ENCODE measurements around the gene FAM3A.

FAM3A gene

DNA sequence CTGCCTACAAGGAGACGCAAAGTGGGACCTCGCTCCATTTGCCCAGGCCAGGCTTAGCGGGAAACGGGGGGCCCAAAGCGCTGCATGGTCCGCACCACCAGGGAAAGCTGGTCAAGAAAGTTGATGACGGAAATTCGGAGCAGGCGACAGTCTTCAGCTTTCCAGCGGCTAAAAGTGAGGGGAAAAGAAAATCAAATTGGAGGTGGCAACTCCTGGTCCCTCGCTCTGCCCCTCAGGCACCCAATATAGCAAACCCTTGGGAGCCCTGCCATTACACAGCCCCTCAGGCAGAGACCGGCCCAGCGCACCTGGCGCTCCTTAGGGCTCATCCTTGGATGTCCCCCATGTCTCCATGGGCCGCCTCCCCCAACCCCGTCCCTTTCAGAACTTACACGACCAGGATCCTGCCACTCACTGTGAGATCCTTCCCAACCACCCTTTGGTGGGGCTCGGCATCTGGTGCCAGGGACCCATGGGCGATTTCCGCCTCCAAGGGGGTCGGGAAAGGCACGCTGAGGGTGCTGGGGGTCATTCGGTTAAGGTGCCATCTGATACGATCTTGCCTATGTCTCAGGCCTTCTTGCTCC lies 38.0 kb downstream of the FAM3A start:
- no peak for DNase-seq

DNA sequence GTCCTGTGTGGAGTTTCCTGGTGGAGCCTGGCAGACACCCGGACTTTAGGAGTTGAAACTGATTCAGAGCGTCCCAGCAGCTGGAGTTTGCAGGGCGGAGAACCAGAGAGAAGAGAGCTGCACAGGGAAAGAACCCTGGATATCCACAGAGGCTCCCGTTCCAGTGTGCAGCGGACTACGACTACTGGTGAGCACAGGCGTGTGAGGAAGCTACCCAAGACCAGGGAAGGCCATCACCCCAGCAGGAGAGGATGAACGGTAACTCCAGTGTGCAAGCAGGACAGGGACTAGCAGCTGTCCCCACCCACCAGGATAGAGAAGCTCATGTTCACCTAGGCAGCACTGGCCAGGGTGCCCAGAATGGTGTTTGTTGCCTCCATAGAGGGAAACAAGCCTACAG lies 39.2 kb downstream of the FAM3A start:
- DNase-seq, result no peak

DNA sequence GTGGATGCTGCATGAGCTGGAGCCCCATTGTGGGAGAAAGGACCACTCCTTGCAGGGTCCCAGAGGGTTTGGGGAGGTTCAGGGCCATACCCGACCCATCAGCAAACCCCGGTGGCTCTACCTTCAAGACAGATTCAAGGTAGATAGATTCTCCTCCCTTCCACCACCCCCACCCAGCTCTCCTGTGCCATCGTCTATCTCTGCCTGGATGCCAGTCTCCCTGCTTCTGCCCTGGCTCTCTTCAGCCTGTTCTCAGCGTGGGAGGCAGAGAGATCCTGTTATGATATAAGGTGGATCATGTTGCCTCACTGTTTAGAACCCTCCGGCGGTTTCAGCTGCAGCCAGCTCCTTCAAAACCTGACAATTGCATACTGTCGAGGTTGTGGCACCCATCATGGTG lies 42.3 kb downstream of the FAM3A start:
- DNase-seq, result no peak

DNA sequence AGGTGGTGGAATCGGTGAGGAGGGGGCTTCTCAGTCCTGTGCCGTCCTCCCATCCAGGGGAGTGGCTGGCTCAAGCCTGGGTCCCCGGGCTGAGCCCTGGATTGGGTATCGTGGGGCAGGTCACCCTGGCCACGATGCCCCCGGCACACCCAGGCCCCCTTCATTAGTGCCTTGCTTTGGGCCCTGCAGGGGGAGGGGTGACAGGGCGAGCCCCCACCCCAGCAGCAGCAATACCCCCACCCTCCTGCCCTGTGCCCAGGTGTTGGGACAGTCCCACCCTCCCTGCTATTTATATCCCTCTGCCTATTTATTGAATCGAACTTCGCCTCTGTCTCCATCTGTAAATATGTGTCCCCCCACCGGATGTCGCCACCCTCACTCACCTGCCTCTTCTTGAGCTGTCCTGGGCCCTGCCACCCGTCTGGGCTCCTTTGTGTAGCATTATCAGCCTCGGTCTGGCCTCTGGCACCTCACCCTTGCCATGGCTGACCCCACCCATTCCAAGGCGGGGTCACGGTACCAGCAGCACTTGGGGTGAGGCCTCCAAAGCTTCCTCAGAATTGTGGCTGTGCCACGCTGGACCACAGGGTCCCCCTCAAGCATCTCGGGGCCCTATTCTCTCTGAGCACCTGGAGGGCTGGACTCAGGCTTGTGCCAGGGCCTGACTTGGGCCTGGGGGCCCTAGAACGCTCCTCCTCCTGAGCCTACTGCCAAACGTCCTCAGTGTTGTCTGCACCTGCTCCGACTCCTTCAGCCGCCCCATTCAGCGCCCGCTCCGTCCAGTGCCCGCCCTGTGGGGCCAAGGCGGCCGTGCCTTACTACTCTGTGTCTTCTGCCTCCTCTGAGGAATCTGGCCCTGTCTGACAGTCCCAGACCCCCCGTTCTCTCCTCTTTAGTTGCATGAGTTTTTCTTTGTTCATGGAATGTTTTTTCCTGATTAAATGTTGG lies 43.1 kb downstream of the FAM3A start:
- no peak for DNase-seq

DNA sequence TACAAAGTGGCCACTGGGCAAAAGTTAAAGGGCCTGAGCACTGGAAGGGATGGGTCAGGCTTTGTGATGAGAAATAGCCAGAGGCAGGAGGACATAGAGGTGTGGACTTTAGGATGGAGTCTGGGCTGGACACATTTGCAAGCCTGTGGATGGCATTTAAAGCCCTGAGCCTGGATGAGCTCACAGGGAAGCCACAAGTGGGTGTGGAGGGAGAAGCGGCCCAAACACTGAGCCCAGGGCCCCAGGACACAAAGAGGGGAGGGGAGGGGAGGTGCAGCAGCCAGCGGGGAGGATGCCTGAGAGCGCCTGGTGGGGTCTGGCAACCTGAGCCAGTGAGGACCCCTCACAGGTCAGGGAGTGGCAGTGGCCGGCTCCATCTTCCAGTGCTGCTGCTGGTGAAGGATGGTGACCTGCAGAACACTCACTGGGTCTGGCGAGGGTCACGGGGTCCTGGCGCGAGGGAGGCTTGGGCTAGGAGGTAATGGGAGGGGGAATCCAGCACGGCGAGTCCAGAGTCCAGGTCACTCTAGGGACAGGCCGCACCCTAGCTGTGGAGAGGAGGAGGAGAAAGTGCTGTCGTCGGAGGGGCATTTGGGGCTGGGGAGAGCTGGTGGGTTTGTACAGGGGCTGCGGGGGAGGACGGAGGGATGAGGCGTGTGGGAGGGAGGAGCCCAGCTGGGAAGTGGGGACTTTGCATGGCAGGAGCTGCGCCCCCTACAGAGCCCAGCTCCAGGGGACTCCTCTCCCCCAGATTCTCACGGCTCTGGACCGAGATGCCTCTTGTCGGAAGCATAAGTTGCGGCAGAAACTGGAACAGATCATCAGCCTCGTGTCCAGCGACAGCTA lies 44.0 kb downstream of the FAM3A start:
- DNase-seq, result no peak

DNA sequence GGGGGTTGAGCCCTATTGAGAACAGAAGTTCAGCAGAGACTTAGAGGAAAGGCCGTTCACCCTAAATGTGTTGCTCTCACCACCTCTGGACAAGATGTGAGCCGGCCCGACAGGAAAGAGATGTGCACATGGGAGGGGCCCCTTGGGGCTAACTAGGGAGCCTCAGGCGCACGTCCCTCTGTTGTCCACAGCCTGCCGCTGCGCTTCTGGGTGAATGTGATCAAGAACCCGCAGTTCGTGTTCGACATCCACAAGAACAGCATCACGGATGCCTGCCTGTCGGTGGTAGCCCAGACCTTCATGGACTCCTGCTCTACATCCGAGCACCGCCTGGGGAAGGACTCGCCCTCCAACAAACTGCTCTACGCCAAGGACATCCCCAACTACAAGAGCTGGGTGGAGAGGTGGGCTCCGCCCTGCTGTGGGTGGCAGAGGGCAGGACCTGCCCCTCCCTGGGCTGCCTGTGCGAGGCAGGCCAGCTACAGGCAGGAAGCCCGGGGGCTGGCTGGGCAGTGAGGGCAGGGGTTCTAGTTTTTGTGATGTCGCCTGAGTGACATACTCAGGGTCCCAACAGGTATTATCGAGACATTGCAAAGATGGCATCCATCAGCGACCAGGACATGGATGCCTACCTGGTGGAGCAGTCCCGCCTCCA lies 45.0 kb downstream of the FAM3A start:
- DNase-seq, result no peak

DNA sequence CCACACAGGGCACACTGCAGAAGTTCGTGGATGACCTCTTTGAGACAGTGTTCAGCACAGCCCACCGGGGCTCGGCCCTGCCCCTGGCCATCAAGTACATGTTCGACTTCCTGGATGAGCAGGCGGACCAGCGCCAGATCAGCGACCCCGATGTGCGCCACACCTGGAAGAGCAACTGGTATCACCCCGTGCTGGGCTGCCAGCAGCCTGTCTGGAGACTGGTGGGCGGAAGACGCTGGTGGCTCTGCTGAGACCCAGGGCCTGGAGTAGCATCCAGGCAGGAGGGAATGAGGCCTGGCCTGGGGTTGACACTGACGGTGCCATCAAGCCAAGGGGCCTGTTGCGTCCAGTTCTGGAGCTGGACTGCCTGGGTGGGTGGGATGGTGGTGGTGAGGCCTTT lies 45.6 kb downstream of the FAM3A start:
- DNase-seq, result no peak

DNA sequence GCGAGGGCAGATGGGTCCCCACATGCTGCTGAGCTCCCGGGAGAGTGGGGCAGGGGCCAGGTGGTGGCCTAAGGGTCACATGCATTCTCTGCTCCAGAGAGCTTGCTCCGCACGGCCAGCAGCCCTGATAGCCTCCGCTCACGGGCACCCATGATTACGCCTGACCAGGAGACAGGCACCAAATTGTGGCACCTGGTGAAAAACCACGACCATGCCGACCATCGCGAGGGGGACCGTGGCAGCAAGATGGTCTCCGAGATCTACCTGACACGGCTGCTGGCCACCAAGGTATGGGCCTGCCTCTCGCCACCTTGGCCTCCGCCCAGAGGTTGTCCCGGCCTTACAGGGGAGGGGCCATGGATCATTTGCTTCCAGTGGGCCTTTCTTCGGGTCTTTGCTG lies 46.2 kb downstream of the FAM3A start:
- DNase-seq, result no peak

DNA sequence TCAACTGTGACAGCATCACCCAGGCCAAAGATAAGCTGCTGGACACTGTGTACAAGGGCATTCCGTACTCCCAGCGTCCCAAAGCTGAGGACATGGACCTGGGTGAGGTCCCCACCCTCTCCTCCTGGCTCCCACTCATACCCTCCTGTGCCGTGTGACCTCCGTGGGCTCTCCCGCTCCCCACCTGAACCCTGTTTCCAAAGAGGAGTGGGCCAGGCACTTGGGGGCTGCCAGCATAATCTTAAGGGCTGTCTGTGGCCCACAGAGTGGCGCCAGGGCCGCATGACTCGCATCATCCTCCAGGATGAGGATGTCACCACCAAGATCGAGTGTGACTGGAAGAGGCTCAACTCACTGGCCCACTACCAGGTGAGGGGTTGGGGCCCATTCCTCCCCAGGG lies 46.9 kb downstream of the FAM3A start:
- no peak for DNase-seq

DNA sequence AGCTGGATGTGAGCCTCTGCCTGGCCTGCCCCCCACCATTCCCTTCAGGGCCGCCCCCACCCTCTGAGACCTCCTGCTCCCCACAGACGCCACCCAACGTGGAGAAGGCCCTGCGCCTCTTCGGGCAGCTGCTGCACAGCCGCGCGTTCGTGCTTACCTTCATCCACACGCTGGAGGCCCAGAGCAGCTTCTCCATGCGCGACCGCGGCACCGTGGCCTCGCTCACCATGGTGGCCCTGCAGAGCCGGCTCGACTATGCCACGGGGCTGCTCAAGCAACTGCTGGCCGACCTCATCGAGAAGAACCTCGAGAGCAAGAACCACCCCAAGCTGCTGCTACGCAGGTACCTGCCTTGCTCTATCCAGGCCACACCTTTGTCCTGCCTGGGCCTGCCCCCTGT lies 47.8 kb downstream of the FAM3A start:
- no peak for DNase-seq

DNA sequence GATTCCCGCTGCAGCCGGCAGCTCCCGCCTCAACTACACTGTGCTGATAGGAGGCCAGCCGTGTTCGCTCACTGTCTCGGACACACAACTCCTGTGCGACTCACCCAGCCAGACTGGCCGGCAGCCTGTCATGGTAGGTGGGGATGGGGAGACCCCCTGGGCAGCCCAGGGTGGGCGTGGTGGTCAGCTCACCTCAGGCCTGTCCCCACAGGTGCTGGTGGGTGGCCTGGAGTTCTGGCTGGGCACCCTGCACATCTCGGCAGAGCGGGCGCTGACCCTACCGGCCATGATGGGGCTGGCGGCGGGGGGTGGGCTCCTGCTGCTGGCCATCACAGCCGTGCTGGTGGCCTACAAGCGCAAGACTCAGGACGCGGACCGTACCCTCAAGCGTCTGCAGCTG lies 48.5 kb downstream of the FAM3A start:
- DNase-seq, result no peak

DNA sequence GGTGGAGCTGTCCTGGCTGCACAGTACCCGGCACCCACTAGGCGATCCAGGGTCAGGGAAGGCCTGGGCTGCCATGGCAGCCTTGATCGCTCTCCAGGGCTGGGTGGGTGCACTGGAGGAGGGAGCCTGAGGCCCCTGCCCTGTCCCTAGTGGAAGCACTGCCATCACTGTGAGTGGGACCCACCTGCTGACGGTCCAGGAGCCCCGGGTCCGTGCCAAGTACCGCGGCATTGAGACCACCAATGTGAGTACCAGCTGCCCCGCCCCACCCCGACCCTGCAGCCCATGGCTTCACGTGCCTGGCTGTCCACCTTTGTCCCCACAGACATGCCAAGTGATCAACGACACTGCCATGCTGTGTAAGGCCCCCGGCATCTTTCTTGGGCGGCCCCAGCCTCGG lies 49.1 kb downstream of the FAM3A start:
- DNase-seq, result no peak

DNA sequence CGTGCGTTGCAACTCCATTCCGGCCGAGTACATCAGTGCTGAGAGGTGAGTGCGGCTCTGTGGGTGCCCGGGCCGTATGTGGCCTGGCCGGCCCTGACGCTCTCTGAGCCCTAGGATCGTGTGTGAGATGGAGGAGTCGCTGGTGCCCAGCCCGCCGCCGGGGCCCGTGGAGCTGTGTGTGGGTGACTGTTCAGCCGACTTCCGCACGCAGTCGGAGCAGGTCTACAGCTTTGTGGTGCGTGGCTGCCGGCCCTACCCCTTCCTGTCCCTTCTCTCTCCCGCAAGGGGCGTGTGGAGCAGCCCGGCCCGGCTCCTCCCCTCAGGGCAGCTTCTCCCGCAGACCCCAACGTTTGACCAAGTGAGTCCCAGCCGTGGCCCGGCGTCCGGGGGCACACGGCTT lies 50.0 kb downstream of the FAM3A start:
- DNase-seq, result no peak

DNA sequence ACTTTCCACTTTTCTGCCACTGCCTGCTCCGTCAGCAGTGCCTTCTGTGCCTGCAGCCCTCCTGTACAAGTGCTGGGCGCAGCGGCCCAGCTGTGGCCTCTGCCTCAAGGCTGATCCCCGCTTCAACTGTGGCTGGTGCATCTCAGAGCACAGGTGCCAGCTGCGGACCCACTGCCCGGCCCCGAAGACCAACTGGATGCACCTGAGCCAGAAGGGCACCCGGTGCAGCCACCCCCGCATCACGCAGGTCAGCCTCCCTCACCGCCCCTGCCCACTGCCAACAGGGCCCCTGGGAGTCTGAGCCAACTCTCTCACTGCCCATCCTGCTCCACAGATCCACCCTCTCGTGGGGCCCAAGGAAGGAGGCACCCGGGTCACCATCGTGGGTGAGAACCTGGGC lies 50.4 kb downstream of the FAM3A start:
- DNase-seq, result no peak

DNA sequence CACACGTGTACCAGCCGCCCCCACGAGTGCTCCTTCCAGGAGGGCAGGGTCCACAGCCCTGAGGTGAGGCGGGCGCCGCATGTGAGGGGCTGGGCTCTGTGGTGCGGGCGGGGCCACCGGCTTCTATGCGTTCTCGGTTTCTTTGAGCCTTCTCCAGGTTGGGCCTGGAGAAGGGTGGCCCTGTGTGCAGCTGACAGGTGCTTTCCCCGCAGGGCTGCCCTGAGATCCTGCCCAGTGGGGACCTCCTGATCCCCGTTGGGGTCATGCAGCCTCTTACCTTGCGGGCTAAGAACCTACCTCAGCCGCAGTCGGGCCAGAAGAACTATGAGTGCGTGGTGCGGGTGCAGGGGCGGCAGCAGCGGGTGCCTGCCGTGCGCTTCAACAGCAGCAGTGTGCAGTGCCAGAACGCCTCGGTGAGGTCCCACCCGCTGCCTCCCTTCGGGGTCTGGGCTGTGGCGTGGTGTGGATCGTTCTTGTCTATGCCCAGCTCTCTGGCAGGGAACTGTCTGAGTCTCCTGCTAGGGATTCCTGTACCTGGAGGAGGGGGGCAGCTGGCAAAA lies 51.1 kb downstream of the FAM3A start:
- DNase-seq, result no peak

DNA sequence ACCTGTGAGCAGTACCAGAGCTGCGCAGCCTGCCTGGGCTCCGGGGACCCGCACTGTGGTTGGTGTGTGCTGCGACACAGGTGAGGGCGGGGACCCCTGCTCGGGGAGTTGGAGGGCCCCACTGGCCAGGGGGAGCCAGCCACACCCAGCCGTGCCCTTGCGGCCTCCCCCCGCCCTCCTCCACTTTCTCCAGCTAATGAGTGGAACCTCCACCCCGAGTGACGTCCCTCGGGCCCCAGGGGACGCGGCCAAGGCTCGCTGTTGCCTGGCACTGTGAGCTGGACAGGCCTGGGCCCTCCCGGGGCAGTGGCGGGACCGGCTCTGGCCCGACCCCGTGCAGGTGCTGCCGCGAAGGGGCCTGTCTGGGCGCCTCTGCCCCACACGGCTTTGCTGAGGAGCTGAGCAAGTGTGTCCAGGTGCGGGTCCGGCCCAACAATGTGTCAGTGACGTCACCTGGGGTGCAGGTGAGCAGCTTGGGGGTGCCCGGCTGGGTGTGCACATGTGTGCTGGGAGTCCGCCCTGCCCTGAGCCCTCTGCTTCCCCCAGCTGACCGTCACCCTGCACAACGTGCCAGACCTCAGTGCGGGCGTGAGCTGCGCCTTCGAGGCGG lies 52.3 kb downstream of the FAM3A start:
- DNase-seq, result no peak

DNA sequence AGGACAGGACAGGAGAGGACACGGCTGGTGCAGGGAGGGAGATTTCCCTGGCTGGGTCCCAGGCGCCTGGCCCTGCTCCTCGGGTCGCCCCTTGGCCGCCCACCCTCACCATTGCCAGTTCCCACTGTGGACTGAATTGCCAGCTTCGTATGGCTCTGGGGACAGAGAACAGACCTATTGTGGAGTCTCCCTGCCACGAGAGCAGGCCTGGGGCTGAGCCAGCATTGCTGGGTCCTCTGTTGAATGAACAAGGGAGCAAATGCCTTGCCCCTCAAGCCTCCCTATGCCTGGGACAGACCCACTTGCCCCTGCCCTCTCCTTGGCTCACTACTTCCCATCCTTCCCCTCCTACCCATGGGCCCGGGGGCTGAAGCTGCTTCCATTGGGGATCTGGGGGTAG lies 53.6 kb downstream of the FAM3A start:
- no peak for DNase-seq

DNA sequence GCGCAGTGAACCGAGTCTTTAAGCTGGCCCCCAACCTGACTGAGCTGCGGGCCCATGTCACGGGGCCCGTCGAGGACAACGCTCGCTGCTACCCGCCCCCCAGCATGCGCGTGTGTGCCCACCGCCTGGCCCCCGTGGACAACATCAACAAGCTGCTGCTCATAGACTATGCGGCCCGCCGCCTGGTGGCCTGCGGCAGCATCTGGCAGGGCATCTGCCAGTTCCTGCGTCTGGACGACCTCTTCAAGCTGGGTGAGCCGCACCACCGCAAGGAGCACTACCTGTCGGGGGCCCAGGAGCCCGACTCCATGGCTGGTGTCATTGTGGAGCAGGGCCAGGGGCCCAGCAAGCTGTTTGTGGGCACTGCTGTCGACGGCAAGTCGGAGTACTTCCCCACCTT lies 55.7 kb downstream of the FAM3A start:
- DNase-seq, result no peak

DNA sequence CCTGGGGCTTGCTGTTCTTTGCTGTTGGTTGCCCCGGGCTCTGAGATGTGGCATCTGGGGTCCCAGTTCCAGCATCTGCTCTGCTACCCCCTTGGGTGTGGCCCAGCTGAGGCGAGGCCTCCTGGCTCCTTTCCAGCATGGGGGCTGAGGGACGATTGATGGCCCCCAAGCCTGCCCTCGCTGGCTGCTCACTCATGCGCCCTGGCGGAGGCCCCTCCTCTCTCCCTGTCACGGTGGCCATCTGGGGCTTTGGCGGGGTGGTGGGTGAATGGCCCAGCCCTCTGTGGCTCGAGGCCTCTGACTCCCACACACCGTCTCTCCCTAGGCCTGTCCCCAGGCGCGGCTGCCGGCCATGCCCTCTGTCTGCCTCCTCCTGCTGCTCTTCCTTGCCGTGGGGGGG lies 56.2 kb downstream of the FAM3A start:
- peak; percentile 29 for DNase-seq

DNA sequence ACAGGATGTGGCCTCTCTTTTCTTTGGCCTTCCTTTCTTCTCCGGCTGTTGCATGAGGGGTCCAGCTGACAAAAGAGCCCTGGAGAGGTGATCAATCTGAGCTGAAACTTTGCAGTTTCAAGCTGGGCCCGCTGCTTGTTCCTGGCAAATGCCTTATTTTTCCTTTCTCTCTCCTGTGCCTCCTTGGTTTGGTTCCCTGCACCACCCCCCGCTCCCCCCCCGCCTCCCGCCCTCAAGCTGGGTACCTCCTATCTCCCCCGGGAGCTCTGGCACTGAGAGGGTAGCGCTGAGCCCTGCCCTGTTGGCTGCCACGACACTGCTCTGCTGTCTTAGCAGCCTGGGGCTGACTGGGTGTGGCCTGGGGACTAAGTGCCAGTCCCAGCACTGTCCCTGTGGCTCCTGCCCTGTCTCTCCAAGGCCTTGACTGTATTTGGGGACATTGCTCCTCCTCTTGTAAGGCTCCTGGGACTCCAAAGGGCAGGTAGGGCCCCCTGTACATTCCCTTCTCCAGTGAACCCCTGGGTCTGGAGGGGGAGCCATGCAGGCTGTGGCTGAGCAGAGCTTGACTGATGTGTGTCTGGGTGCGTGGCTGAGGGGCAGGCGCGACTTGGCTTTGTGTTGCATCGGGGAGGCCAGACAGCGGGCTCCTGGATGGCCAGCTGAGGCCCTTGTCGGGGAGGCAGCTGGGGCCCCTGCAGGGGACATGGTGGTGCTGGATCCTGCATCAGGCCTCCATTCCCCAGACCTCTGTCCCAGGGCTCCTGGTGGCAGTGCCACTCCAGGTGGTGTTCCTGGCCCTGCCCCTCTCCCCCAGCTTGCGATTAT lies 56.9 kb downstream of the FAM3A start:
- DNase-seq, result no peak
